IMR-90 (cell line): ENCODE data around the gene PHACTR3. TPM values are rescaled to one million over a fixed set of nuclear protein-coding genes. Genes with fewer than 3 reads are reported as not detected.

Experiments used
- ATAC-seq: fragments of 200-7000 bp; cut with Tn5 transposase; 2 replicates; pipeline ENCODE4 v1.9.1; 2020; ENCODE audit warnings: low read depth, mild to moderate bottlenecking, moderate library complexity
- BruUV-seq: library from RNA; stranded (reverse); fragments of 400-500 nt; replicated peaks from 2 replicates; lab custom pipeline; 2021; lab: Mats Ljungman, UMichigan
- CTCF ChIA-PET: fragments of 300-600 bp; formaldehyde crosslinking; extraction: SDS; loops from one replicate; lab custom pipeline; 2021; ENCODE audit warnings: antibody characterized with exemption; lab: Yijun Ruan, JAX
- POLR2A ChIA-PET: fragments of 300-600 bp; sonication (Branson Sonifier 250); formaldehyde crosslinking; loops from one replicate; lab custom pipeline; 2022; ENCODE audit warnings: antibody characterized with exemption; ENCODE audit not compliant: unreplicated experiment; lab: Charles Lee
- DNase-seq: peaks from one replicate; pipeline ENCODE4 v3.0.0; 2013
- H2AFZ ChIP-seq: replicated peaks from 2 replicates; pipeline ENCODE3; 2013; ENCODE audit warnings: low read length, mild to moderate bottlenecking; ENCODE audit not compliant: poor library complexity
- H2AK5ac ChIP-seq: 2 replicates; pipeline ENCODE4 v1.6.1; 2013; ENCODE audit warnings: low read depth, low read length, inconsistent platforms
- H2AK9ac ChIP-seq: replicated peaks from 2 replicates; pipeline ENCODE3; 2013; ENCODE audit warnings: mild to moderate bottlenecking, low read depth, low read length, moderate library complexity; ENCODE audit not compliant: poor library complexity
- H2BK120ac ChIP-seq: 2 replicates; pipeline ENCODE4 v1.6.1; 2013; ENCODE audit warnings: low read depth, low read length, inconsistent platforms
- H2BK15ac ChIP-seq: 3 replicates; pipeline ENCODE4 v1.6.1; 2013; ENCODE audit warnings: low read depth, low read length, inconsistent platforms
- H2BK20ac ChIP-seq: 2 replicates; pipeline ENCODE4 v1.6.1; 2013; ENCODE audit warnings: low read depth, mild to moderate bottlenecking, inconsistent platforms, low read length, moderate library complexity
- H2BK5ac ChIP-seq: 2 replicates; pipeline ENCODE4 v1.6.1; 2013; ENCODE audit warnings: mild to moderate bottlenecking, low read depth, low read length, inconsistent platforms; ENCODE audit not compliant: poor library complexity, severe bottlenecking
- H3K14ac ChIP-seq: replicated peaks from 2 replicates; pipeline ENCODE4 v1.6.1; 2013; ENCODE audit warnings: low read depth, low read length, inconsistent platforms
- H3K18ac ChIP-seq: 2 replicates; pipeline ENCODE4 v1.6.1; 2013; ENCODE audit warnings: low read depth, low read length, control low read depth
- H3K23ac ChIP-seq: 2 replicates; pipeline ENCODE4 v1.6.1; 2013; ENCODE audit warnings: low read depth, low read length, inconsistent platforms
- H3K27ac ChIP-seq: 2 replicates; pipeline ENCODE4 v1.5.1; 2013; ENCODE audit warnings: mild to moderate bottlenecking, control low read depth, low read length; ENCODE audit not compliant: insufficient read depth
- H3K27me3 ChIP-seq: 2 replicates; pipeline ENCODE4 v1.6.1; 2013; ENCODE audit warnings: low read length; ENCODE audit not compliant: control insufficient read depth, insufficient read depth
- H3K36me3 ChIP-seq: 2 replicates; pipeline ENCODE4 v1.6.1; 2013; ENCODE audit warnings: low read length, mixed read lengths; ENCODE audit not compliant: control insufficient read depth, insufficient read depth
- H3K4ac ChIP-seq: 2 replicates; pipeline ENCODE4 v1.6.1; 2013; ENCODE audit warnings: low read depth, low read length, inconsistent platforms
- H3K4me1 ChIP-seq: 2 replicates; pipeline ENCODE4 v1.6.1; 2013; ENCODE audit warnings: low read length, mixed read lengths; ENCODE audit not compliant: control insufficient read depth, insufficient read depth
- H3K4me2 ChIP-seq: 2 replicates; pipeline ENCODE4 v1.6.1; 2013; ENCODE audit warnings: low read depth, mild to moderate bottlenecking, control low read depth, low read length, moderate library complexity
- H3K4me3 ChIP-seq: 2 replicates; pipeline ENCODE4 v1.5.1; 2013; ENCODE audit warnings: low read depth, mild to moderate bottlenecking, control low read depth, low read length, moderate library complexity; ENCODE audit not compliant: insufficient read depth
- H3K56ac ChIP-seq: 2 replicates; pipeline ENCODE4 v1.6.1; 2013; ENCODE audit warnings: low read length, inconsistent platforms; ENCODE audit not compliant: insufficient read depth; ENCODE audit errors: extremely low read depth
- H3K79me1 ChIP-seq, 2 experiments: 2 replicates each; pipeline ENCODE4 v1.6.1; 2013; ENCODE audit warnings: low read length in 2 of 2, inconsistent platforms in 1 of 2, low read depth in 1 of 2
- H3K9ac ChIP-seq: 2 replicates; pipeline ENCODE4 v1.6.1; 2013; ENCODE audit warnings: low read depth, low read length, control low read depth
- H3K9me1 ChIP-seq: 2 replicates; pipeline ENCODE4 v1.6.1; 2013; ENCODE audit warnings: low read length, inconsistent platforms; ENCODE audit not compliant: insufficient read depth
- H3K9me3 ChIP-seq: 2 replicates; pipeline ENCODE4 v1.6.1; 2013; ENCODE audit warnings: low read length; ENCODE audit not compliant: control insufficient read depth, insufficient read depth
- H4K20me1 ChIP-seq: 2 replicates; pipeline ENCODE4 v1.6.1; 2013; ENCODE audit warnings: low read length, inconsistent platforms; ENCODE audit not compliant: insufficient read depth
- H4K5ac ChIP-seq: 2 replicates; pipeline ENCODE4 v1.6.1; 2013; ENCODE audit warnings: mild to moderate bottlenecking, low read depth, low read length, control low read depth
- H4K8ac ChIP-seq, 2 experiments: 2 replicates each; pipeline ENCODE4 v1.6.1; 2013; ENCODE audit warnings: low read depth in 2 of 2, low read length in 2 of 2, control low read depth in 1 of 2, inconsistent platforms in 1 of 2
- H4K91ac ChIP-seq: 2 replicates; pipeline ENCODE4 v1.6.1; 2013; ENCODE audit warnings: low read depth, low read length, inconsistent platforms; ENCODE audit not compliant: insufficient read depth
- BHLHE40 ChIP-seq: fragments of 150-350 bp; IDR thresholded peaks from 2 replicates; pipeline ENCODE4 v1.6.1; 2016; ENCODE audit warnings: mild to moderate bottlenecking, low read depth, low read length
- CEBPB ChIP-seq: IDR thresholded peaks from 2 replicates; pipeline ENCODE4 v1.6.1; 2012; ENCODE audit warnings: low read depth, low read length, improper control_type of control experiment
- CHD1 ChIP-seq: IDR thresholded peaks from 2 replicates; pipeline ENCODE4 v1.6.1; 2012; ENCODE audit warnings: low read depth, low read length, improper control_type of control experiment
- CTCF ChIP-seq: conservative IDR thresholded peaks from 2 replicates; pipeline ENCODE4 v1.5.1; 2012; ENCODE audit warnings: mild to moderate bottlenecking, low read depth, low read length, improper control_type of control experiment
- ELK1 ChIP-seq: fragments of 150-350 bp; IDR thresholded peaks from 2 replicates; pipeline ENCODE4 v1.6.1; 2016; ENCODE audit warnings: low read depth, mild to moderate bottlenecking, low read length, moderate library complexity, borderline replicate concordance
- FOS ChIP-seq: fragments of 150-350 bp; IDR thresholded peaks from 2 replicates; pipeline ENCODE4 v1.6.1; 2016; ENCODE audit warnings: low read depth, low read length
- MAFK ChIP-seq: IDR thresholded peaks from 2 replicates; pipeline ENCODE4 v1.6.1; 2012; ENCODE audit warnings: low read depth, low read length, improper control_type of control experiment
- MAZ ChIP-seq: IDR thresholded peaks from 2 replicates; pipeline ENCODE4 v1.6.1; 2012; ENCODE audit warnings: low read depth, mild to moderate bottlenecking, low read length, improper control_type of control experiment, moderate library complexity, borderline replicate concordance
- MXI1 ChIP-seq: IDR thresholded peaks from 2 replicates; pipeline ENCODE4 v1.6.1; 2012; ENCODE audit warnings: low read depth, mild to moderate bottlenecking, low read length, moderate library complexity, borderline replicate concordance
- NFE2L2 ChIP-seq: fragments of 150-350 bp; IDR thresholded peaks from 2 replicates; pipeline ENCODE4 v1.6.1; 2016; ENCODE audit warnings: low read depth, mild to moderate bottlenecking, low read length
- POLR2A ChIP-seq: IDR thresholded peaks from 2 replicates; pipeline ENCODE4 v1.6.1; 2012; ENCODE audit warnings: mild to moderate bottlenecking, low read depth, low read length
- RAD21 ChIP-seq: IDR thresholded peaks from 2 replicates; pipeline ENCODE4 v1.6.1; 2012; ENCODE audit warnings: low read length, improper control_type of control experiment
- RCOR1 ChIP-seq: IDR thresholded peaks from 2 replicates; pipeline ENCODE4 v1.6.1; 2012; ENCODE audit warnings: mild to moderate bottlenecking, low read length, improper control_type of control experiment; ENCODE audit not compliant: insufficient replicate concordance
- RFX5 ChIP-seq: IDR thresholded peaks from 2 replicates; pipeline ENCODE4 v1.8.0; 2012; ENCODE audit warnings: low read depth, mild to moderate bottlenecking, low read length, moderate library complexity
- SMC3 ChIP-seq: fragments of 150-350 bp; IDR thresholded peaks from 2 replicates; pipeline ENCODE4 v1.6.1; 2016; ENCODE audit warnings: low read depth, mild to moderate bottlenecking, antibody characterized with exemption, low read length, moderate library complexity
- USF2 ChIP-seq: fragments of 150-350 bp; IDR thresholded peaks from 2 replicates; pipeline ENCODE4 v1.6.1; 2017; ENCODE audit warnings: mild to moderate bottlenecking, antibody characterized with exemption, low read length, low read depth
- WGBS, 2 experiments: methylation state at CpG; one replicate each; pipeline versions ENCODE4 v1.1.5 to v1.1.7; 2013; ENCODE audit warnings: missing lambda C conversion rate in 2 of 2; ENCODE audit not compliant: insufficient read length in 1 of 2; ENCODE audit errors: extremely low coverage in 2 of 2; 5-methylcytosine and 5-hydroxymethylcytosine counted together
- dilution Hi-C: fragments of 300-500 bp; cut with HindIII; formaldehyde crosslinking; loops from one replicate; pipeline ENCODE4 v1.14.3; 2018; ENCODE audit warnings: low sequenced_read_pairs; ENCODE audit not compliant: unreplicated experiment
- in situ Hi-C: fragments of 300-500 bp; cut with MboI; formaldehyde crosslinking; loops from 3 replicates; pipeline ENCODE4 v1.14.3; 2019; ENCODE audit warnings: low sequenced_read_pairs, inconsistent platforms, mixed read lengths
- intact Hi-C: fragments of 100-400 bp; cut with micrococcal nuclease; formaldehyde crosslinking; loops from 2 replicates; pipeline ENCODE4 v1.10.0; 2022
- polyA plus RNA-seq, 3 experiments: library from polyadenylated mRNA; depleted of rRNA; stranded (reverse); fragments of >200 nt; gene quantifications; 2 replicates each; pipeline ENCODE4 v1.2.3, GENCODE V29; 2012; ENCODE audit warnings: low replicate concordance in 1 of 3
- total RNA-seq: library from RNA; depleted of rRNA; stranded (reverse); fragments of >200 nt; gene quantifications from 2 replicates; pipeline ENCODE4 v1.2.3, GENCODE V29; 2012

PHACTR3 gene
- total and polyA plus RNA-seq, 2 of the 4 experiments (the other 2 are of a cell fraction): not detected

GRCh38 chr20:59726281-59726595 is 121.9 kb downstream of the PHACTR3 start:
- WGBS, 2 experiments: 40% methylated on average over 1 of the region's 3 CpGs; no CpG with 5 or more reads in 1 of the 2 experiments
- peaks cover 37% of the 10 kb centered on the region for H3K9me3 ChIP-seq
- no peak overlapping the region for H2BK15ac ChIP-seq
- H3K79me1 ChIP-seq: no peaks in the 10 kb centered on the region
- no peaks in the 10 kb centered on the region for H3K9me1 ChIP-seq
- H2BK20ac ChIP-seq: no peak overlapping the region
- H4K91ac ChIP-seq: no peak overlapping the region
- no peak overlapping the region for H4K5ac ChIP-seq
- in situ Hi-C loops (no loop called here), intact Hi-C loops (no loop called here), dilution Hi-C loops (no loop called here)
- no peak for TF ChIP-seq FOS
- TF ChIP-seq MAFK: no peak
- no peak for TF ChIP-seq BHLHE40
- TF ChIP-seq MAZ: no peak
- no peak for TF ChIP-seq USF2
- TF ChIP-seq CEBPB: no peak
- TF ChIP-seq ELK1: no peak
- TF ChIP-seq POLR2A: no peak
- TF ChIP-seq RFX5: no peak
- no peak for TF ChIP-seq RAD21
- no peak for TF ChIP-seq CHD1
- no peak for TF ChIP-seq SMC3
- TF ChIP-seq RCOR1: no peak
- TF ChIP-seq CTCF: no peak
- no peak for TF ChIP-seq NFE2L2
- no peak for TF ChIP-seq MXI1
- H3K56ac ChIP-seq: no peak overlapping the region
- no peaks in the 10 kb centered on the region for H4K20me1 ChIP-seq
- no peak overlapping the region for H2AK9ac ChIP-seq
- H2BK5ac ChIP-seq: no peak overlapping the region
- ChIA-PET CTCF (no interaction called here), POLR2A (no interaction called here)
- no peak overlapping the region for H4K8ac ChIP-seq
- no peak overlapping the region for H3K4me2 ChIP-seq
- H3K27me3 ChIP-seq: no peaks in the 10 kb centered on the region
- H3K23ac ChIP-seq: no peak overlapping the region
- no peak for DNase-seq
- H3K4me3 ChIP-seq: no peak overlapping the region
- no peak overlapping the region for H2AK5ac ChIP-seq
- H3K9ac ChIP-seq: no peak overlapping the region
- peak overlapping the region; percentile 8 for H2AFZ ChIP-seq
- H3K36me3 ChIP-seq: no peaks in the 10 kb centered on the region
- no peak overlapping the region for H3K18ac ChIP-seq
- H3K4me1 ChIP-seq: no peaks in the 10 kb centered on the region
- BruUV-seq: no TSS peak
- H3K27ac ChIP-seq: no peak overlapping the region
- H3K14ac ChIP-seq: no peak overlapping the region
- no peak for ATAC-seq
- no peak overlapping the region for H3K4ac ChIP-seq
- no peak overlapping the region for H2BK120ac ChIP-seq
